Motor neuron (in vitro differentiated cells): ENCODE data around the gene REN. TPM values are rescaled to one million over a fixed set of nuclear protein-coding genes. Genes with fewer than 3 reads are reported as not detected.

Experiments used
- ATAC-seq, 8 experiments: fragments of 200-7000 bp; cut with Tn5 transposase; replicated peaks in 6 of 8; 2 replicates each; pipeline ENCODE4 v1.8.0; 2021; ENCODE audit warnings: mild to moderate bottlenecking in 8 of 8, moderate library complexity in 8 of 8
- H3K27ac ChIP-seq, 2 donors: fragments of 250-450 bp; sonication (Bioruptor Pico); 2 replicates each; pipeline ENCODE4 v1.9.0; 2021; ENCODE audit warnings: antibody characterized with exemption in 2 of 2, mild to moderate bottlenecking in 2 of 2, moderate library complexity in 1 of 2
- H3K4me1 ChIP-seq, 2 donors: fragments of 250-450 bp; sonication (Bioruptor Pico); replicated peaks in 1 of 2; 2 replicates each; pipeline ENCODE4 v1.6.1; 2021; ENCODE audit warnings: antibody characterized with exemption in 2 of 2, mild to moderate bottlenecking in 2 of 2, moderate library complexity in 1 of 2
- H3K4me3 ChIP-seq, 5 donors: fragments of 250-450 bp; sonication (Bioruptor Pico); 2 replicates each; pipeline ENCODE4 v1.9.0; 2021; ENCODE audit warnings: antibody characterized with exemption in 5 of 5, mild to moderate bottlenecking in 5 of 5, moderate library complexity in 4 of 5
- WGBS, 10 experiments: fragments of 450-650 bp; shearing (Covaris generic); methylation state at CpG; one replicate each; pipeline ENCODE4 v1.0.0; 2022; 5-methylcytosine and 5-hydroxymethylcytosine counted together
- in situ Hi-C, 9 experiments: fragments of 400-800 bp; cut with MboI; loops; one replicate each; pipeline ENCODE4 v1.15.0; 2021; ENCODE audit warnings: low sequenced_read_pairs in 9 of 9, low pct_unique_long_range_greater_than_20kb in 2 of 9; ENCODE audit not compliant: unreplicated experiment in 9 of 9
- total RNA-seq, 8 experiments: library from RNA; unstranded; fragments of 300-600 nt; gene quantifications; 2 replicates each; pipeline versions ENCODE4 v1.2.3 to v1.2.4, GENCODE V29; 2022

The REN gene
- total RNA-seq, 8 experiments from 2014 or later: 0.25 to 0.75 (median 0.33) TPM; not detected in 5

- WGBS, 10 experiments: 0 to 58% (median 30%) methylated on average over 1 to 5 of the region's 5 CpGs; no CpG with 5 or more reads in 3 of the 10 experiments
- Histone ChIP-seq H3K27ac (peak overlapping the region in 1 of 2 donors; percentile 74), H3K4me1 (peaks cover 48 to 51% of the 10 kb centered on the region in 2 donors), H3K4me3 (no peak overlapping the region)
- peak in 7 of 8 experiments; percentile 6 to 61 (median 51) for ATAC-seq
- in situ Hi-C loops: loop anchor here in 7 of 9 experiments (10.0 to 25.0 kb wide), 4 partner anchors 53 to 640 kb away; partner anchors contain the start of genes SNRPE (in 3 of the 7), OPTC (in 1 of the 7), PRELP (in 1 of the 7) and SOX13 (in 1 of the 7)
Observed at GRCh38 chr1:204127597-204128242, 38.4 kb downstream of the REN start.

- no peak overlapping the region for H3K4me3 ChIP-seq
- H3K27ac ChIP-seq: peak overlapping the region; percentile 68 to 74
- peaks cover 48 to 51% of the 10 kb centered on the region in 2 donors for H3K4me1 ChIP-seq
- WGBS, 10 experiments: 11 to 50% (median 22%) methylated on average over 2 to 3 of the region's 7 CpGs; no CpG with 5 or more reads in 7 of the 10 experiments
- peak in 5 of 8 experiments; percentile 28 to 49 (median 41) for ATAC-seq
- in situ Hi-C loops: loop anchor here in 7 of 9 experiments (10.0 to 25.0 kb wide), 4 partner anchors 52 to 640 kb away; partner anchors contain the start of genes SNRPE (in 3 of the 7), OPTC (in 1 of the 7), PRELP (in 1 of the 7) and SOX13 (in 1 of the 7)
Observed at GRCh38 chr1:204126956-204127355, 39.2 kb downstream of the REN start.

DNA sequence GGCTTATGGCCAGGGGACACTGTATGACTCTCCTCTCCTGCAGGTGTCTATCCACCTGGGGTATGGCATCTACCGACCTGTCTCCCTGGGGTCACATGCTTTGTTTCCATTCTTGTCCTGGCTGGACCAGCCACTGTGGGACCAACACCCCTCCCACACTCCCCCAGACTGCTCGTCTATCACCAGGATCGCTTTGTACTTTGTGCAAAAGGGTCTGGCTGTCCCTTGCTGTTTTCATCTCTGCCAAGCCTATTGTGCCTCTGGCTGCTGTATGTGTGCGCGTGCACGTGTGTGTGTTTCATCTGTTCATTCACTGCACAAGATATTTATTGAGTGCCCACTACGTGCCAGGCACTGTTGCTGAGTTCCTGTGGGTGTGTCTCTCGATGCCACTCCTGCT, 39.8 kb downstream of the REN start:
- 33 to 70% (median 48%) methylated on average over 1 to 8 of the region's 8 CpGs; no CpG with 5 or more reads in 2 of the 10 experiments for WGBS, 10 experiments
- ATAC-seq: peak in 3 of 8 experiments; percentile 2 to 9 (median 4)
- H3K27ac ChIP-seq: peak overlapping the region; percentile 68 to 74
- H3K4me3 ChIP-seq: no peak overlapping the region
- in situ Hi-C loops: loop anchor here in 7 of 9 experiments (10.0 to 25.0 kb wide), 4 partner anchors 52 to 639 kb away; partner anchors contain the start of genes SNRPE (in 3 of the 7), OPTC (in 1 of the 7), PRELP (in 1 of the 7) and SOX13 (in 1 of the 7)
- H3K4me1 ChIP-seq: peaks cover 43 to 48% of the 10 kb centered on the region in 2 donors

DNA sequence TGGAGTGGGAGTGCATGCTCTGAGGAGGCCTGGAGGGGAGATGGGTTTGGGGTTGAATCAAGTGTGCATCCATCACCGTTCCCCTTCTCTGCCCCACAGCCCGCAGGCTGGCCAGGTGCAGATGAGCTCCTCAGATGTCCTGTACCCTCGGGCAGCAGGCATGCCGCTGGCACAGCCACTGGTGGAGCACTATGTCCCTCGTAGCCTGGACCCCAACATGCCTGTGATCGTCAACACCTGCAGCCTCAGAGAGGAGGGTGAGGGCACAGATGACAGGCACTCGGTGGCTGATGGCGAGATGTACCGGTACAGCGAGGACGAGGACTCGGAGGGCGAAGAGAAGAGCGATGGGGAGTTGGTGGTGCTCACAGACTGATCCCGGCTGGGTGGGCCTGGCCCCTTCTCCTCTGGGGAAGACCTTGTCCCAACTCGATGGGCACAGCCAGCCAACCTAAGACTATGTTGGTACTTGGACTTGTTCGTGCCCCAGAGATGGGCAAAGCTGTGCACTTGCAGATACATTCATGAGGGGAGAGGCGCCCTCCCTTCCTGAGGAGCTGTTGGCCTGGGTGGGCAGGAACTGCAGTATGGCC, 40.3 kb downstream of the REN start:
- peak overlapping the region; percentile 68 to 74 for H3K27ac ChIP-seq
- in situ Hi-C loops: loop anchor here in 7 of 9 experiments (10.0 to 25.0 kb wide), 4 partner anchors 51 to 639 kb away; partner anchors contain the start of genes SNRPE (in 3 of the 7), OPTC (in 1 of the 7), PRELP (in 1 of the 7) and SOX13 (in 1 of the 7)

GRCh38 chr1:204124639-204125038, 41.5 kb downstream of the REN start:
- in situ Hi-C loops: loop anchor here in 8 of 9 experiments (5.0 to 25.0 kb wide), 5 partner anchors 50 to 637 kb away; partner anchors contain the start of genes SNRPE (in 3 of the 8), OPTC (in 1 of the 8), PRELP (in 1 of the 8) and SOX13 (in 1 of the 8)
- ATAC-seq: no peak
- no peak overlapping the region for H3K27ac ChIP-seq
- 82 to 100% (median 98%) methylated on average over 3 to 9 of the region's 22 CpGs; no CpG with 5 or more reads in 4 of the 10 experiments for WGBS, 10 experiments
- H3K4me1 ChIP-seq: peaks cover 28 to 32% of the 10 kb centered on the region in 2 donors
- no peak overlapping the region for H3K4me3 ChIP-seq

More for the DNA sequence above, 40.3 kb downstream of the REN start:
- peaks cover 38 to 43% of the 10 kb centered on the region in 2 donors for H3K4me1 ChIP-seq
- 81 to 100% (median 94%) methylated on average over 1 to 15 of the region's 18 CpGs; no CpG with 5 or more reads in 4 of the 10 experiments for WGBS, 10 experiments
- no peak overlapping the region for H3K4me3 ChIP-seq
- no peak for ATAC-seq

- H3K27ac ChIP-seq: no peak overlapping the region
- in situ Hi-C loops: loop anchor here in 7 of 9 experiments (5.0 to 10.0 kb wide), 4 partner anchors 49 to 259 kb away; partner anchors contain the start of genes SNRPE (in 3 of the 7) and SOX13 (in 1 of the 7)
- WGBS, 10 experiments: 50 to 100% (median 77%) methylated on average over 2 to 9 of the region's 9 CpGs; no CpG with 5 or more reads in 2 of the 10 experiments
- peak in 2 of 8 experiments; percentile 37 to 49 for ATAC-seq
- peaks cover 19 to 22% of the 10 kb centered on the region in 2 donors for H3K4me1 ChIP-seq
- no peak overlapping the region for H3K4me3 ChIP-seq
Observed at GRCh38 chr1:204123376-204123775, 42.8 kb downstream of the REN start.

GRCh38 chr1:204121840-204122555, 44.1 kb downstream of the REN start:
- in situ Hi-C loops: loop anchor here in 7 of 9 experiments (5.0 to 10.0 kb wide), 4 partner anchors 47 to 257 kb away; partner anchors contain the start of genes SNRPE (in 3 of the 7) and SOX13 (in 1 of the 7)
- no peak for ATAC-seq
- Histone ChIP-seq H3K4me1 (peaks cover 10% of the 10 kb centered on the region in 2 donors), H3K27ac (no peak overlapping the region), H3K4me3 (no peak overlapping the region)
- 90 to 96% (median 91%) methylated on average over 2 to 5 of the region's 17 CpGs; no CpG with 5 or more reads in 7 of the 10 experiments for whole genome bisulfite sequencing, 10 experiments

GRCh38 chr1:204116539-204116938, 49.6 kb downstream of the REN start:
- Histone ChIP-seq H3K4me3 (no peak overlapping the region), H3K27ac (no peak overlapping the region), H3K4me1 (no peaks in the 10 kb centered on the region)
- ATAC-seq: no peak
- in situ Hi-C loops: no loop called here
- 43 to 100% (median 100%) methylated on average over 1 to 3 of the region's 4 CpGs; no CpG with 5 or more reads in 5 of the 10 experiments for WGBS, 10 experiments

DNA sequence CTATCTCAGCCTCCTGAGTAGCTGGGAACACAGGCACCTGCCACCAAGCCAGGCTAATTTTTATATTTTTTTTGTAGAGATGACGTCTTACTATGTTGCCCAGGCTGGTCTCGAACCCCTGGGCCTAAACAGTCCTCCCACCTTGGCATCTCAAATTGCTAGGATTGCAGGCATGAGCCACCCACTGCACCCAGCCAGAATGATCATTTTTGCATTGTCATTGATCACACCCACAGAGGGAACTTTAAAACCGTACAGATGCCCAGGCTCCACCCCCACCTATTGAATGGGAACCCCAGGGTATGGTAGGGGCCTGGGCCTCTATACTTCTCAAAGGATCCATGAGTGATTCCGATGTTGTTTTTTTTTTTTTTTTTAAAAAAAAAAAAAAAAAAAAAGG, 51.0 kb downstream of the REN start:
- no peaks in the 10 kb centered on the region for H3K4me1 ChIP-seq
- 40 to 100% (median 100%) methylated on average over 1 to 4 of the region's 4 CpGs; no CpG with 5 or more reads in 3 of the 10 experiments for WGBS, 10 experiments
- in situ Hi-C loops: no loop called here
- no peak overlapping the region for H3K27ac ChIP-seq
- H3K4me3 ChIP-seq: no peak overlapping the region
- ATAC-seq: no peak

DNA sequence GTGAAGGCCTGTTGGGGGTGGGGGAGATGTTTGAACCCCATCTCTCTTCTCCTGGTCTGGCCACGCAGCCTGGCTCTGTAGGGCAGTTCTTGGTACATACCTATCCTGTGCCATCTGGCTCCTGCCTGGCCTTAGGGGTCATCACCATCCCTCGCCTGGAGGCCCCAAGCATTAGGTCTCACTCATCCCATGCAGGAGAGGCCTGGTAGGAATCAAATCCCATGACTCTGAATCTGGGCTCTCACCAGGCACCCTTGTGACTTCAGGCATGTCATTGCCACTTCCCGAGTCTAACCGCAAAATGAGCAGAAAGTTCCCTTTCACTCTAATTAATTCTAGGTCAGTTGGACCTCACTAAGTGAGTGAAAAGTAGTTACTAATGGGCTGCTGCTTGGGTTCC, 51.5 kb downstream of the REN start:
- peaks cover 0 to under 1% of the 10 kb centered on the region in 2 donors for H3K4me1 ChIP-seq
- no peak overlapping the region for H3K27ac ChIP-seq
- in situ Hi-C loops: no loop called here
- no peak overlapping the region for H3K4me3 ChIP-seq
- ATAC-seq: no peak
- 96 to 100% (median 100%) methylated on average over 1 to 4 of the region's 4 CpGs; no CpG with 5 or more reads in 4 of the 10 experiments for WGBS, 10 experiments

DNA sequence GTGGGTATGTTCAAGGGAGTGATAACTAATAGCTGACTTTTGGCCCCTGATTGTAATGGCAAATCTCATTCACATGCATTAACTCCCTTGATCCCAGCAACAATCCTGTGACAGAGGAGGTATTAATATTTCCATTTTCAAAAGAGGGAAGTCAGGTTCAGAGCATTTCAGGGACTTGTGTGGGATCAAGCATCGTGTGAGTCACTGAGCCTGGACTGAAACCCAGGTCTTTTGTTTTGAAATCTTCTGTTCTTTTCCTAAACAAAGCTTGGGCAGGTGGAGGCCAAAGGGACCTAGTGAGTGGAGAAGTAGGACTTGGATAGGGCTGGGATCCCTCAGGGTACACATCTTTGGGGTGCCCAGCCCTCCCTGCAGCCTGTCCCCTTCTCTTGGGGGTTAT, 52.2 kb downstream of the REN start:
- 71 to 100% (median 86%) methylated on average over 1 of the region's 1 CpG; no CpG with 5 or more reads in 5 of the 10 experiments for WGBS, 10 experiments
- Histone ChIP-seq H3K4me3 (no peak overlapping the region), H3K4me1 (peaks cover 6 to 8% of the 10 kb centered on the region in 2 donors), H3K27ac (no peak overlapping the region)
- in situ Hi-C loops: no loop called here
- ATAC-seq: no peak
